ENCODE data around the gene ERC2.

- no peak for TF ChIP-seq CTCF (IDR thresholded peaks at IDR 0.05)
- TF ChIP-seq POLR2A (IDR thresholded peaks at IDR 0.05), result no peak
- no peak for TF ChIP-seq POLR2AphosphoS5 (IDR thresholded peaks at IDR 0.05)
These were observed 807.6 kb downstream of the ERC2 start for GRCh38 chr3:55660642-55661041.

All from upper lobe of left lung (tissue), 4 donors.